ENCODE measurements around the gene AVP. TPM values are rescaled to one million over a fixed set of nuclear protein-coding genes. Genes with fewer than 3 reads are reported as not detected.

Gene AVP
- polyA plus RNA-seq, 1 donor from 2014 or later, result 1,079 TPM

Other genes starting within 250 kb of the AVP start
- 34.9 TPM for gene PCED1A, start 244.1 kb downstream of the AVP start, polyA plus RNA-seq (ENCODE audit: insufficient read depth, low read depth, low replicate concordance)
- 38.4 TPM for gene VPS16, start 244.0 kb downstream of the AVP start, polyA plus RNA-seq (ENCODE audit: insufficient read depth, low read depth, low replicate concordance)
- gene PTPRA, start 211.2 kb downstream of the AVP start, polyA plus RNA-seq (ENCODE audit: insufficient read depth, low read depth, low replicate concordance), result 101 TPM
- 1.7 TPM for gene GNRH2, start 41.1 kb downstream of the AVP start, polyA plus RNA-seq (ENCODE audit: insufficient read depth, low read depth, low replicate concordance)
- 107 TPM for gene MRPS26, start 38.7 kb downstream of the AVP start, polyA plus RNA-seq (ENCODE audit: insufficient read depth, low read depth, low replicate concordance)
- not detected for gene OXT, start 13.1 kb downstream of the AVP start, polyA plus RNA-seq (ENCODE audit: insufficient read depth, low read depth, low replicate concordance)
- gene FASTKD5, start 75.1 kb upstream of the AVP start, polyA plus RNA-seq (ENCODE audit: insufficient read depth, low read depth, low replicate concordance), result 7.5 TPM
- 10.9 TPM for gene UBOX5, start 75.1 kb upstream of the AVP start, polyA plus RNA-seq (ENCODE audit: insufficient read depth, low read depth, low replicate concordance)
- gene LZTS3, start 88.8 kb upstream of the AVP start, polyA plus RNA-seq (ENCODE audit: insufficient read depth, low read depth, low replicate concordance), result 77.9 TPM
- 82.9 TPM for gene DDRGK1, start 120.0 kb upstream of the AVP start, polyA plus RNA-seq (ENCODE audit: insufficient read depth, low read depth, low replicate concordance)
- 40.6 TPM for gene ITPA, start 124.8 kb upstream of the AVP start, polyA plus RNA-seq (ENCODE audit: insufficient read depth, low read depth, low replicate concordance)
- gene SLC4A11, start 154.5 kb upstream of the AVP start, polyA plus RNA-seq (ENCODE audit: insufficient read depth, low read depth, low replicate concordance), result 9.7 TPM

Data from brain (organoid and tissue), 1 donor.